Colonic mucosa (tissue), 4 donors: ENCODE measurements around the gene CDKAL1. TPM values are rescaled to one million over a fixed set of nuclear protein-coding genes. Genes with fewer than 3 reads are reported as not detected.
"Not testable (repeated sequence)": the region's sequence is repeated elsewhere in the genome, so short reads cannot be mapped to it uniquely, and the experiment has no call there.

Experiments
- DNase-seq: peaks from one replicate; pipeline ENCODE4 v3.0.0-alpha.2; 2020
- H3K27ac ChIP-seq: fragments of 200-600 bp; one replicate; pipeline ENCODE4 v1.8.0; 2021
- H3K27me3 ChIP-seq: fragments of 200-600 bp; one replicate; pipeline ENCODE4 v1.8.0; 2021
- H3K36me3 ChIP-seq: fragments of 200-600 bp; one replicate; pipeline ENCODE4 v1.8.0; 2021
- H3K4me1 ChIP-seq: fragments of 200-600 bp; one replicate; pipeline ENCODE4 v1.8.0; 2021; ENCODE audit warnings: mild to moderate bottlenecking
- H3K4me3 ChIP-seq: fragments of 200-600 bp; one replicate; pipeline ENCODE4 v1.8.0; 2021
- H3K9ac ChIP-seq, 2 donors: one replicate each; pipeline ENCODE4 v1.7.0; 2013; ENCODE audit warnings: control low read depth in 2 of 2, low read depth in 2 of 2, low read length in 2 of 2
- H3K9me3 ChIP-seq: fragments of 200-600 bp; one replicate; pipeline ENCODE4 v1.8.0; 2021
- intact Hi-C: fragments of 100-400 bp; cut with DNase I; formaldehyde crosslinking; loops from one replicate; pipeline ENCODE4 v1.14.1; 2022
- total RNA-seq, 2 donors: library from RNA; stranded (reverse); fragmentation: NEBNext Ultra II Directional in 1 of 2; extraction: Animal tissue kit (Norgen Biotek cat#: 25700) in 1 of 2; gene quantifications; one replicate each; pipeline ENCODE4 v1.2.1, GENCODE V29; 2021
- TF ChIP-seq, protein P1 (sequence below): fragments of 200-600 bp; IDR thresholded peaks from one replicate; pipeline ENCODE4 v1.8.0; 2022; ENCODE audit warnings: antibody characterized with exemption, mild to moderate bottlenecking
- donor health status: healthy.
- donor health status: DM: no; HTN: no; CAD: no.
- donor health status: DM: no; HTN: no; CAD: no.

The CDKAL1 gene
- total RNA-seq, 2 donors from 2014 or later: 13.8 to 14.2 TPM

DNA sequence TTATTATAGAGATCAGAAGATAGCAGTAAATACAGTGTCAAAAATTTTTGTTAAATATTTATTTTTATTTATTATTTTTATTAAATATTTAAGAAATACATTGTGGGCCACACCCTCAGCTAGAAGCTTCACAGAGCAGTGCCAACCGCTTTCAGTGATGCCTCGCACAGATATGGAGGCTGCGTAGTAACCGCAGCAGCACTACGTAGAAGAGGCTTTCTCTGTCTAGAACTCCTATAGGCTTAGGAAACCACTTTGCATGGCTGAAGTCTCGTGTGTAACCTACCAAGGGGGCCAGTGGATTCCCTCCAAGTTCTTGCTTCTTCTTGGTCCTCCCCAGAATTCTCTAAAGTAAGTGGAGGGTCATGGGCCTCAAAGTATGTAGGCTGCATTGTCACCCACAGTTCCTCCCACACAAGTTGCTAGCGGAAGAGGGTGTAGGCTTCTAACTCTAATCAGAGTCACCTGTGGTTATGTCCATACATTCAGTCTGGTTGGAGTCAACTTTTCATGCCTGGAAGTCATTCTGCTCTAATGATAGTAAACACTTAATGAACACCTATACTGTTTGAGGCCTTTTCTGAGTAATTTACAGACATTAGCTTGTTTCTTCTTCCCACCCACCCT is 285.6 kb downstream of the CDKAL1 start:
- H3K4me3 ChIP-seq: no peak overlapping the region
- intact Hi-C loops: no loop called here
- TF ChIP-seq, protein P1, sequence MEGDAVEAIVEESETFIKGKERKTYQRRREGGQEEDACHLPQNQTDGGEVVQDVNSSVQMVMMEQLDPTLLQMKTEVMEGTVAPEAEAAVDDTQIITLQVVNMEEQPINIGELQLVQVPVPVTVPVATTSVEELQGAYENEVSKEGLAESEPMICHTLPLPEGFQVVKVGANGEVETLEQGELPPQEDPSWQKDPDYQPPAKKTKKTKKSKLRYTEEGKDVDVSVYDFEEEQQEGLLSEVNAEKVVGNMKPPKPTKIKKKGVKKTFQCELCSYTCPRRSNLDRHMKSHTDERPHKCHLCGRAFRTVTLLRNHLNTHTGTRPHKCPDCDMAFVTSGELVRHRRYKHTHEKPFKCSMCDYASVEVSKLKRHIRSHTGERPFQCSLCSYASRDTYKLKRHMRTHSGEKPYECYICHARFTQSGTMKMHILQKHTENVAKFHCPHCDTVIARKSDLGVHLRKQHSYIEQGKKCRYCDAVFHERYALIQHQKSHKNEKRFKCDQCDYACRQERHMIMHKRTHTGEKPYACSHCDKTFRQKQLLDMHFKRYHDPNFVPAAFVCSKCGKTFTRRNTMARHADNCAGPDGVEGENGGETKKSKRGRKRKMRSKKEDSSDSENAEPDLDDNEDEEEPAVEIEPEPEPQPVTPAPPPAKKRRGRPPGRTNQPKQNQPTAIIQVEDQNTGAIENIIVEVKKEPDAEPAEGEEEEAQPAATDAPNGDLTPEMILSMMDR: no peak
- H3K4me1 ChIP-seq: no peaks in the 10 kb centered on the region
- H3K36me3 ChIP-seq: no peaks in the 10 kb centered on the region
- H3K9me3 ChIP-seq: no peaks in the 10 kb centered on the region
- no peak for DNase-seq
- no peak overlapping the region for H3K27ac ChIP-seq
- no peaks in the 10 kb centered on the region for H3K27me3 ChIP-seq
- no peak overlapping the region for H3K9ac ChIP-seq

DNA sequence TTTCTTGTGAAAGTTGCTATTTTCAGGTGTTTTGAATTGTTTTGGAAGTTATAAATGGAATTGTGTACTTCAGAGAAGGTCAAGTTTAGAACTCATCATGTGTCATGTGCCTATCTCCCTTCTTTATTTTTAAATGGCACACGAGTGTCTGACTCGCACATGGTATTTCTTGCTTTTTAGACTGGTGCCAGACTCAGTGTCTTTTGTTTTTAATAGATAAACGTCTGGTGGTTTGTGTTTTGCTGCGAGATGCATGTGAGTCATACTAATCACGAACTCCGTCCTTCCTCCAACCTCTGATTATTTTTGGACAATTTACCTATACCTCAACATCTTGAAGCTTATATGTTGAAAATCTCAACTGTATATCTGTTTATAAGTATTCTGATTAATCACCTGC is 292.1 kb downstream of the CDKAL1 start:
- H3K9ac ChIP-seq: no peak overlapping the region
- H3K27ac ChIP-seq: no peak overlapping the region
- no peak overlapping the region for H3K4me3 ChIP-seq
- H3K27me3 ChIP-seq: no peaks in the 10 kb centered on the region
- no peaks in the 10 kb centered on the region for H3K9me3 ChIP-seq
- TF ChIP-seq, protein P1: no peak
- H3K4me1 ChIP-seq: no peaks in the 10 kb centered on the region
- no peak for DNase-seq
- intact Hi-C loops: no loop called here
- H3K36me3 ChIP-seq: no peaks in the 10 kb centered on the region

GRCh38 chr6:20827798-20828197 is 293.5 kb downstream of the CDKAL1 start:
- H3K27me3 ChIP-seq: no peaks in the 10 kb centered on the region
- DNase-seq: no peak
- no peak overlapping the region for H3K27ac ChIP-seq
- no peak overlapping the region for H3K9ac ChIP-seq
- TF ChIP-seq, protein P1: no peak
- no peaks in the 10 kb centered on the region for H3K36me3 ChIP-seq
- no peaks in the 10 kb centered on the region for H3K9me3 ChIP-seq
- H3K4me1 ChIP-seq: no peaks in the 10 kb centered on the region
- no peak overlapping the region for H3K4me3 ChIP-seq
- intact Hi-C loops: no loop called here

DNA sequence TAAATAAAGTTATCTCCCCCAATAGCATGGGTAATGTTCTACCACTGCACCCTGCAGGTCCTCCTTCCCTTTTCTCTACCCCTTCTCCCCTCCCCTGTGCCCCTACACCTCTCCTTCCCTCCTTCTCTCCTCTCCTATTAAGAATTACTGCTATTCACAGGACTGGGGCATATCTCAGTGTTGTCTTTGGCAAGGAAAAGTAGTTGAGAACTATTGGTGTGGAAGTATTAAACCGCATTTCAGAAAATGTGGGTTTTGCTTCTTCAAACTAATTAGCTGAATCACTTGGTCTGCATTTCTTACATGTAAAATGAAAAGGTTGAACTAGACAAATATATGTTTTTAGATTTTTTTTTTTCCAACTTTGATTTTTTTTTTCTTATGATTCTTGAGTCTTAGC is 296.3 kb downstream of the CDKAL1 start:
- Histone ChIP-seq H3K4me1 (no peaks in the 10 kb centered on the region), H3K9me3 (no peaks in the 10 kb centered on the region), H3K36me3 (no peaks in the 10 kb centered on the region), H3K4me3 (no peak overlapping the region), H3K27ac (no peak overlapping the region), H3K9ac (no peak overlapping the region), H3K27me3 (no peaks in the 10 kb centered on the region)
- intact Hi-C loops: no loop called here
- DNase-seq: no peak
- TF ChIP-seq, protein P1: no peak

DNA sequence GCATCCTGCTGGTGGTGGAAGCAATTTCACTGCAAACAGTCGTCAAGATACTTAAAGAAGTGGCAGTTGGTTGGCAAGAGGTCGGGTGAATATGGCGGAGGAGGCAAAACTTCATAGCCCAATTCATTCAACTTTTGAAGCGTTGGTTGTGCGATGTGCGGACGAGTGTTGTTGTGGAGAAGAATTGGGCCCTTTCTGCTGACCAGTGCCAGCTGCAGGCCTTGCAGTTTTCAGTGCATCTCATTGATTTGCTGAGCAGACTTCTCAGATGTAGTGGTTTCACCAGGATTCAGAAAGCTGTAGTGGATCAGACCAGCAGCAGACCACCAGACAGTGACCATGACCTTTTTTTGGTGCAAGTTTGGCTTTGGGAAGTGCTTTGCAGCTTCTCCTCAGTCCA is 297.0 kb downstream of the CDKAL1 start:
- H3K9ac ChIP-seq: not testable (repeated sequence)

GRCh38 chr6:20833881-20834515 is 299.7 kb downstream of the CDKAL1 start:
- DNase-seq: no peak

More for the DNA sequence above, 297.0 kb downstream of the CDKAL1 start:
- H3K27ac ChIP-seq, H3K4me3 ChIP-seq, H3K36me3 ChIP-seq, H3K27me3 ChIP-seq, DNase-seq, intact Hi-C loops, H3K4me1 ChIP-seq, H3K9me3 ChIP-seq: not testable (repeated sequence)

More at GRCh38 chr6:20833881-20834515, 299.7 kb downstream of the CDKAL1 start:
- Histone ChIP-seq H3K36me3 (no peaks in the 10 kb centered on the region), H3K9me3 (no peaks in the 10 kb centered on the region), H3K4me3 (no peak overlapping the region), H3K4me1 (no peaks in the 10 kb centered on the region), H3K9ac (no peak overlapping the region), H3K27me3 (no peaks in the 10 kb centered on the region), H3K27ac (no peak overlapping the region)
- intact Hi-C loops: no loop called here
- TF ChIP-seq, protein P1: no peak
